Activated CD4-positive, alpha-beta T cell treated with anti-CD3 and anti-CD28 coated beads for 36 hours (primary cell): ENCODE data around the gene SLC15A5. TPM values are rescaled to one million over a fixed set of nuclear protein-coding genes. Genes with fewer than 3 reads are reported as not detected.

Experiments used
- ATAC-seq: fragments of 200-7000 bp; cut with Tn5 transposase; one replicate; pipeline ENCODE4 v1.10.0; 2021; ENCODE audit warnings: mild to moderate bottlenecking, moderate library complexity
- CTCF ChIA-PET: fragments of 350-600 bp; sonication (Branson Sonifier 250); formaldehyde crosslinking; loops from one replicate; lab custom pipeline; 2021; ENCODE audit warnings: antibody characterized with exemption; lab: Charles Lee
- POLR2A ChIA-PET: fragments of 350-600 bp; sonication (Branson Sonifier 250); formaldehyde crosslinking; loops from one replicate; lab custom pipeline; 2021; ENCODE audit warnings: antibody characterized with exemption, inconsistent platforms; lab: Charles Lee
- DNase-seq: peaks from one replicate; pipeline ENCODE4 v3.0.0-alpha.2; 2020
- H3K27ac Mint-ChIP-seq: one replicate; pipeline ENCODE4 v1.8.0; 2021; ENCODE audit warnings: mixed read lengths
- H3K27me3 Mint-ChIP-seq: one replicate; pipeline ENCODE4 v1.8.0; 2021; ENCODE audit warnings: mixed read lengths
- H3K36me3 Mint-ChIP-seq: one replicate; pipeline ENCODE4 v1.8.0; 2021; ENCODE audit warnings: low read depth, mixed read lengths
- H3K4me1 Mint-ChIP-seq: one replicate; pipeline ENCODE4 v1.8.0; 2021; ENCODE audit warnings: mixed read lengths
- H3K4me3 Mint-ChIP-seq: one replicate; pipeline ENCODE4 v1.8.0; 2021; ENCODE audit warnings: mild to moderate bottlenecking, moderate library complexity, mixed read lengths
- H3K9me3 Mint-ChIP-seq: one replicate; pipeline ENCODE4 v1.8.0; 2021; ENCODE audit warnings: low read depth, mixed read lengths
- intact Hi-C, 2 experiments: fragments of 100-400 bp; cut with DNase I in 1 of 2; cut with micrococcal nuclease in 1 of 2; formaldehyde crosslinking; loops; one replicate each; pipeline versions ENCODE4 v1.14.2 to v1.15.1; 2022 to 2024; cut with DNase I, micrococcal nuclease
- total RNA-seq, 2 experiments: library from RNA; stranded (reverse); gene quantifications; one replicate each; pipeline ENCODE4 v1.2.3, GENCODE V29; 2021

SLC15A5 gene
- total RNA-seq, 2 experiments from 2014 or later, result not detected

DNA sequence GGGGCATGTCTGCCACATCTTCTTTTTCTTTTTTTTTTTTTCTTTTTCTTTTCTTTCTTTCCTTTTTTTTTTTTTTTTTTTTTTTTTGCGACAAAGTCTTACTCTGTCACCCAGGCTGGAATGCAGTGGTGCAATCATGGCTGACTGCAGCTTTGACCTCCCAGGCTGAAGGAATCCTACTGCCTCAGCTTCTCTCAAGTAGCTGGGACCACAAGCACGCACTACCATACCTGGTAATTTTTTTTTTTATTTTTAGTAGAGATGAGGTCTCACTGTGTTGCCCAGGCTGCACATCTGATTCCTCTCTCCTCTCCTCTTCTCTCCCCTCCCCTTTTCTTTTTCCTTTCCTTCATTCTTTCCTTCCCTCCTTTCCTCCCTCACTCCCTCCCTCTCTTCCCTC is 18.5 kb downstream of the SLC15A5 start:
- intact Hi-C loops, result no loop called here
- no peak overlapping the region for H3K4me3 Mint-ChIP-seq
- DNase-seq (no peak), ATAC-seq (no peak)
- H3K27ac Mint-ChIP-seq, result no peak overlapping the region
- H3K27me3 Mint-ChIP-seq, result no peaks in the 10 kb centered on the region
- ChIA-PET POLR2A (no interaction called here), CTCF (no interaction called here)
- peaks cover 8% of the 10 kb centered on the region for H3K9me3 Mint-ChIP-seq
- H3K4me1 Mint-ChIP-seq, result no peaks in the 10 kb centered on the region
- no peaks in the 10 kb centered on the region for H3K36me3 Mint-ChIP-seq

DNA sequence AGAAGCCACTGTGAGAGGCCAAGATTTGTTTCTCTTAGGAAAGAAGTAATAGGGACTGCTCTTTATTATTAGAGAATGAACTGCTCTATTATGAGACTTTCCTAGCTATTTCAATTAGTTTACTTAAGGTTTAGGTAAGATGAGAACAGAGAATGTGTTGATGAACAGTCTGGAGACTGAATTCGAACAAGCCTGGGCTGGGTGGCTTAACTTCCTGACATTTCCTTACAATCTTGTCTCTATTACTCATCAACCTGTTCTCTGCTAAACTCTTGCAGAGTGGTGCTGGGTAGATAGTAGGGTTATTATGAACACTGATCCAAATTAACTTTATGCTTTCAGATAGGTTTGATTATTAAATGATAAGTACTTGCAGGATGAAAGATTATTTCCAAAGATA is 31.2 kb downstream of the SLC15A5 start:
- no peak for DNase-seq
- H3K9me3 Mint-ChIP-seq, result no peaks in the 10 kb centered on the region
- H3K4me1 Mint-ChIP-seq, result no peaks in the 10 kb centered on the region
- ChIA-PET CTCF (no interaction called here), POLR2A (no interaction called here)
- H3K27ac Mint-ChIP-seq, result no peak overlapping the region
- no peak for ATAC-seq
- no peak overlapping the region for H3K4me3 Mint-ChIP-seq
- intact Hi-C loops, result no loop called here
- H3K36me3 Mint-ChIP-seq, result no peaks in the 10 kb centered on the region
- no peaks in the 10 kb centered on the region for H3K27me3 Mint-ChIP-seq

DNA sequence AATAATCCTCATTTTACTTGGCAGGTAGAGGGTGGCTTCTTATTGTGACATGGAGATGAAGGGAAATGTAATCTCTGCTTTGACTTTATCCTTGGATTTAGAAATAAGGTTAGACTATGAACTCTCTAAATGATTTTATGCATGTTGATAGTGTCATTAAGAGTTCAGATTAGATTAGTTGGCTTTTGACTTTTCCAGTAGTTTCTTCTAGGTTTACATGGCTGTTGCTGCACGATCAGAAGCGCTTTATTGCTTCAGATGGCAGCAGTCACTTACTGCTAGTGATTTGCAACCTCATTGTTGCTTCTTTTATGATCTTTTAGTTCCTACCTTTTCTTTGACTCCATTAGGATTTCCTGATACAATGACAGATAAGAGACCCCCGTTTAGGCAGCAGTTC is 32.3 kb downstream of the SLC15A5 start:
- Mint-ChIP-seq H3K27ac (no peak overlapping the region), H3K9me3 (no peaks in the 10 kb centered on the region), H3K27me3 (no peaks in the 10 kb centered on the region), H3K4me3 (no peak overlapping the region), H3K4me1 (no peaks in the 10 kb centered on the region), H3K36me3 (no peaks in the 10 kb centered on the region)
- CTCF ChIA-PET, result no interaction called here
- DNase-seq (no peak), ATAC-seq (no peak)
- intact Hi-C loops, result no loop called here
- POLR2A ChIA-PET, result no interaction called here

DNA sequence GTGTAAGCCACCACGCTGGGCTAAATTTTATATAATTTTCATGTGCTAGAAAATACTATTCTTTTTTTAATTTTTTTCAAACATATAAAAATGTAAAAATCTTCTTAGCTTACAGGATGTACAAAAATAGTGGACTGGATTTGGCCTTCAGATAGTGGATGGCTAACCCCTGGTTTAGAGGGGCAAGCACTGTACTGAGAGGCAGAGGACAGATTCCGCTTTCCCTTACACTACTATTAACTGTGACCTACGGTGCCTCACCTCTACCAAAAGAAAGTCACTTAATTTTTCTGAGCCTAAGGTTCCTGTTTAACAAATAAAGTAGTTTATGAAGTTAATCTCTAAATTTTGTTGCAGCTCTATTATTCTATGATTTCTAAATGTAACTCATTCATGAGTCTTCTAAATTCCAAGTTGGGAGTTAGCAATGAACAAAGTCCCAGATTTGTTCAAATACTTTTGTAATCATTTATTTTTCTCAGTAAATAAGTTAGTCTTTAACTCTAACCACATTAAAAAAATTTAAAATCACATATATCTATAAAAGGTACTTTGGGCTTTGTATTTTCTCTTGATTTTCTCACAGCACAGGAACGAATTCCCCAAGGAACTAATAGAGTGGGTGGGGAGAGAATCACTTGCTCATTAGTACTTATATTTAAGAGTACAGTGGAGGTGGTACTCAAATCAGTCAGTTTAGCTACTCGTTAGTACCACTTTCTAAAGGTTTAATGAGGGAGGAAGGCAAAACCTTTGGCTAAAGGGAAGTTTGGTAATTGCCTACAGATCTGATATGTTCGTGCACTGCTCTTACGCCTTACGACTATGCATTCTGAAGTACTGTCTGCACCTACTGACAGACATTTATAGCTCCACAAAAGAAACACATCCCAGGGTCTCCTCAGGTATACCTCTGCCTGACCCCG is 33.7 kb downstream of the SLC15A5 start:
- intact Hi-C loops, result no loop called here
- CTCF ChIA-PET, result interaction anchor here (0.5 kb wide), 1 partner anchor 45 kb away, joined by 3 read pairs; no protein-coding TSS in a partner anchor
- H3K27me3 Mint-ChIP-seq, result no peaks in the 10 kb centered on the region
- ATAC-seq (no peak), DNase-seq (no peak)
- no peak overlapping the region for H3K4me3 Mint-ChIP-seq
- H3K4me1 Mint-ChIP-seq, result no peaks in the 10 kb centered on the region
- no peaks in the 10 kb centered on the region for H3K36me3 Mint-ChIP-seq
- POLR2A ChIA-PET, result no interaction called here
- H3K9me3 Mint-ChIP-seq, result no peaks in the 10 kb centered on the region
- no peak overlapping the region for H3K27ac Mint-ChIP-seq

DNA sequence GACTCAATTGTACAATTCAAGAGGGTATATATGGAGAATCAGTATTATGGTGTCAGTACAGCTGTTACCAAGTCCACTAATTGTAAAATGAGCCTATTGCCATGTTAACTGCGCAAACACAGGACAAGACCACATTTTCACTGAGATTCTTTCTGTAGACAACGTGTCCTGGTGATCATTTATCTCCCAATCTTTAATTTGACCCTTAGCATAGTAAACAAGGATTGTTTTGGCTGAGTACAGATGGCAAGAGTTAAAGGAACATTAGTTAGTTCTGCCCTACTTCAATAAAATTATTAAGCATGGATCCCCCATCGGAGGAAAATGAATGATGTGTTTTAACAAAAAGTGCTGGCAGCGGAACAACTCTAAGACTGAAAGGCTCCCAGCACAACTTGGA is 36.1 kb downstream of the SLC15A5 start:
- ATAC-seq (no peak), DNase-seq (no peak)
- CTCF ChIA-PET, result no interaction called here
- POLR2A ChIA-PET, result no interaction called here
- intact Hi-C loops, result no loop called here
- Mint-ChIP-seq H3K9me3 (no peaks in the 10 kb centered on the region), H3K4me1 (no peaks in the 10 kb centered on the region), H3K4me3 (no peak overlapping the region), H3K27me3 (no peaks in the 10 kb centered on the region), H3K27ac (no peak overlapping the region), H3K36me3 (no peaks in the 10 kb centered on the region)

DNA sequence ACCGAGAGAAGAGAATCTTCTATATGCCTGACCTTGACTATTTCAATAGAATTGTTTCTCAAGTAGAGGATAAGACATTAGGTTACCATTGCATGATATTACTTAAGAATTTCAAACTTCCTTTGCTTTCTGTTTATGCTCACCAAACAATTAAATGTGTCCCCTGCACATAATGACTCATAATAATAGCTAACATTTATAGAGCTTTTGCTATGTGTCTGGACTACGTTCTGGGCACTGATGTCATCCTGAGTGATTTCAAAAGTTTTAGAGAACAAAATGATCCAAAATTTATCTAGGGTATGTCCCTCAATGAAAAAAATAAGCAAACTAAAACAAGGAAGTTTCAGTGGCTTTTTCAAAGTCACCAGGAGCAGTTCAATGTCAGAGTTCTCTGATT is 38.8 kb downstream of the SLC15A5 start:
- Mint-ChIP-seq H3K4me1 (no peaks in the 10 kb centered on the region), H3K4me3 (no peak overlapping the region), H3K9me3 (no peaks in the 10 kb centered on the region), H3K27ac (no peak overlapping the region), H3K27me3 (no peaks in the 10 kb centered on the region), H3K36me3 (no peaks in the 10 kb centered on the region)
- CTCF ChIA-PET, result no interaction called here
- intact Hi-C loops, result no loop called here
- no peak for DNase-seq
- POLR2A ChIA-PET, result no interaction called here
- ATAC-seq, result no peak

DNA sequence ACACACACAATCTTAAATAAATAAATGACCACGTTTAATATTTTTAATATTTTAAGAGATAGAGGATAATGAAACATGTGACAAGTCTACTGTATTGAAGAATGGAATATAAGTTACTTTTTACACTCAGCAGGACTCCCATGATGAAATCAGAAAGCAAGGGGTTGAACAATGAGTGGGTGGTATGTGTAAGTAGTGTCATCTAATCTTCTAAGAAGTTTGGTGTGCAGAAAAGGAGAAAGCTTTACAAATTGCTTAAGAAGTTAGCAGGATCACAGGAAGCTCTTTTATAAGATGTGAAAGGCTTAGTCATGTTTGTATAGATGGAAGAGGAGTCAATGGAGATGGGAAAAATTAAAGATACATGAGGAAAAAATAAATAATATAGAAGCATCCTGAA is 47.8 kb downstream of the SLC15A5 start:
- H3K4me3 Mint-ChIP-seq, result no peak overlapping the region

DNA sequence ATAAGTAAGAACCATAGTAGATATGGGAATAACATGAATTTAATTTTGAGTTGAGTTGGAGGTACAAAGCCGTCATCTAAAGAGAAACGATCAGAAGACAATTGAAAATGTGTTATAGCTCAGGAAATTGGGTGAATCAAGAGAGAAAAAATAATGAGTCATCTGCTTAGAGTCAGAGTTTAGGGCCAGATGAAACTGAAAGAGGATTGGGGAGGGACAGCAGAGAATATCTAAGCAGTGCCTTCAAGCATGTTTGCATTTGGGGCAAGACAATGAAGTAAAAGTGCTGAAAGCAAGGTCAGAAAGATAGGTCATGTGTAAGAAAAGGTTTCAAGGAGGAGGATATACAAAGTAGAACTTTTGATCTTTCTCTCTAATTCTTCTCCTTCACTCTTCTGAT is 49.4 kb downstream of the SLC15A5 start:
- no peak for ATAC-seq
- CTCF ChIA-PET, result no interaction called here
- H3K27me3 Mint-ChIP-seq, result no peaks in the 10 kb centered on the region
- intact Hi-C loops, result no loop called here
- DNase-seq, result no peak
- H3K36me3 Mint-ChIP-seq, result no peaks in the 10 kb centered on the region
- no peak overlapping the region for H3K4me3 Mint-ChIP-seq
- peaks cover 2% of the 10 kb centered on the region for H3K9me3 Mint-ChIP-seq
- no peaks in the 10 kb centered on the region for H3K4me1 Mint-ChIP-seq
- POLR2A ChIA-PET, result no interaction called here
- H3K27ac Mint-ChIP-seq, result no peak overlapping the region

More for the DNA sequence above, 47.8 kb downstream of the SLC15A5 start:
- DNase-seq (no peak), ATAC-seq (no peak)
- Mint-ChIP-seq H3K27ac (no peak overlapping the region), H3K9me3 (peaks cover 2% of the 10 kb centered on the region), H3K4me1 (no peaks in the 10 kb centered on the region), H3K36me3 (no peaks in the 10 kb centered on the region), H3K27me3 (no peaks in the 10 kb centered on the region)
- intact Hi-C loops, result no loop called here
- POLR2A ChIA-PET, result no interaction called here
- CTCF ChIA-PET, result no interaction called here

DNA sequence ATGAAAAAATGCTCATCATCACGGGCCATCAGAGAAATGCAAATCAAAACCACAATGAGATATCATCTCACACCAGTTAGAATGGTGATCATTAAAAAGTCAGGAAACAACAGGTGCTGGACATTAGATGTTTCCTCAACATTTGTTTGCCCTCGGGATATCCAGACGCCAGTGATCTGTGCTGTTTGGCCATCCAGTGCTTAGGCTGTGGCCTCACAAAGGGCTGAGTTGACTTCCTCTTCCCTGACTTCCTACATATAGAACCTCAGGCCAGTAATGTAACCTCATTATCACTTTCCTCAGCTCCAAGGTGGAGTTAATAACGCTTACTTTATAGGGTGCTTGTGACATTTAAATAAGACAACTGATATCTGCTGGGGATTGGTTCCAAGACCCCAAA is 51.8 kb downstream of the SLC15A5 start:
- ChIA-PET POLR2A (no interaction called here), CTCF (no interaction called here)

DNA sequence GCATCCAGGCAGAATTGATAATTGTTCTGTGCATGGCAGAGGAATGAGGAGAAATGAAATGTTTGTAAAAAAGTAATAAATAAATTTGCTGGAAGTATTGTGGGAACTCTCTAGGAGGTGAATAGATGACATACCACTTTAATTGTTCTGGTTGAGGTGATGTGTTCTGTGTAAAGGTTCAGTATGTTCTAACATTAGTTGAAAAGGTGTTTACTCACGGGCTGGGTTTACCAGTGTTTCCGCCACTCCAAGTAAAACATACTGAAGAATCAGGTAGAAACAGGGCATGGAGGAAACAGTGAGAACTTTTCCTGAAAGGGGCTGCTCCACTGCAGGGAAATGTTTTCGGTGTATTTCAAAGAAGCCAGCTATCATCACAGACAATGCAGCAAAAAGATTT is 53.3 kb downstream of the SLC15A5 start:
- POLR2A ChIA-PET, result no interaction called here
- no peak overlapping the region for H3K27ac Mint-ChIP-seq
- no peaks in the 10 kb centered on the region for H3K9me3 Mint-ChIP-seq
- CTCF ChIA-PET, result interaction anchor here (0.6 kb wide), 1 partner anchor 877 kb away, joined by 3 read pairs; no protein-coding TSS in a partner anchor
- intact Hi-C loops, result no loop called here
- no peaks in the 10 kb centered on the region for H3K4me1 Mint-ChIP-seq
- no peaks in the 10 kb centered on the region for H3K36me3 Mint-ChIP-seq
- ATAC-seq, result no peak
- H3K4me3 Mint-ChIP-seq, result no peak overlapping the region
- no peak for DNase-seq
- H3K27me3 Mint-ChIP-seq, result no peaks in the 10 kb centered on the region

More for the DNA sequence above, 51.8 kb downstream of the SLC15A5 start:
- ATAC-seq (no peak), DNase-seq (no peak)
- Mint-ChIP-seq H3K9me3 (no peaks in the 10 kb centered on the region), H3K27me3 (no peaks in the 10 kb centered on the region), H3K27ac (no peak overlapping the region), H3K36me3 (no peaks in the 10 kb centered on the region), H3K4me1 (no peaks in the 10 kb centered on the region), H3K4me3 (no peak overlapping the region)
- intact Hi-C loops, result no loop called here

DNA sequence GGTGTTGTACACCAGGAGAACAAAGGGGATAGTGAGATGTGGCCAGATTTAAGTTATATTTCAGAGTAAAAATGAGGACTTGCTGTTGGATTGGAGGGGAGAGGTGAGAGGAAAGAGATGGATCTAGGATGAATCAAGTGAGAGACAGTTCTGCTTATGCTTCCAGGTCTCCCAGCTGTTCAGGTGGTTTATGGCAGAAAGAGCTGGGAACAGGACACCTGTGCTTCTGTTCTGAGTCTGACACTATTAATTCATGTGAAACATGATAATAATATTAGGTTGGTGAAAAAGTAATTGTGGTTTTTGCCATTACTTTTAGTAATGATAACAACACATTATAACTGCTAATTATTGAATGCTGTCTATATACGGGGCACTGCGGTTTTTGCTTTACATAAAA is 55.7 kb downstream of the SLC15A5 start:
- POLR2A ChIA-PET, result no interaction called here
- DNase-seq, result no peak
- ATAC-seq, result no peak
- Mint-ChIP-seq H3K4me3 (no peak overlapping the region), H3K4me1 (no peaks in the 10 kb centered on the region), H3K27ac (no peak overlapping the region), H3K9me3 (no peaks in the 10 kb centered on the region), H3K27me3 (no peaks in the 10 kb centered on the region), H3K36me3 (no peaks in the 10 kb centered on the region)
- CTCF ChIA-PET, result no interaction called here
- intact Hi-C loops, result no loop called here

DNA sequence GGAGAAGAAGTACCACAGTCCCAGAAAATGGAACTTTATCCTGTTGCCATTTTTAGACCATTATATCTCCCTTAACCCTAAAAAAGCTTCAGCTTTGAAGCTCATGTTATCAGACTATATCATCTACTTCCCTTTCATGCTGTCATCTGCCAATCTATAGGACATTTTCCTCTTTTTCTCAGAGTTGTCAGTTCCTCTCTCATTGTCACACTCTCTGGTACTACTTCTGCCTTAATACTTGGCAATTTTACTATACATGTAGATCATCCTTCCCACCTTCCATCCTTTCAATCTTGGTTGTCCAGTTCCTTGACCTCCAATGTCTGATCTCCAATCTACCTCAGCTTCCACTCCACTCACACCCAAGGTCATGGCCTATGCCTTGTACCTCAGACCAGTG is 57.4 kb downstream of the SLC15A5 start:
- ATAC-seq (no peak), DNase-seq (no peak)
- ChIA-PET CTCF (no interaction called here), POLR2A (no interaction called here)
- H3K4me3 Mint-ChIP-seq, result no peak overlapping the region
- no peaks in the 10 kb centered on the region for H3K4me1 Mint-ChIP-seq
- H3K9me3 Mint-ChIP-seq, result no peaks in the 10 kb centered on the region
- intact Hi-C loops, result no loop called here
- no peaks in the 10 kb centered on the region for H3K36me3 Mint-ChIP-seq
- H3K27me3 Mint-ChIP-seq, result no peaks in the 10 kb centered on the region
- no peak overlapping the region for H3K27ac Mint-ChIP-seq
